ENCODE results near the gene PCARE. TPM values are rescaled to one million over a fixed set of nuclear protein-coding genes. Genes with fewer than 3 reads are reported as not detected.

PCARE gene
- total and polyA plus RNA-seq, 4 donors, result 0.01 to 0.09 (median 0.04) TPM; not detected in 1

GRCh38 chr2:29072251-29072650, 2.1 kb downstream of the PCARE start:
- ATAC-seq (ENCODE audit: insufficient read depth, low FRiP score) (no peak), DNase-seq (no peak)
- Histone ChIP-seq H3K4me3 (no peak overlapping the region), H3K27me3 (ENCODE audit: control insufficient read depth in 3 of 3, insufficient read depth in 3 of 3, low read length in 2 of 3) (no peaks in the 10 kb centered on the region), H3K36me3 (ENCODE audit: control insufficient read depth in 4 of 4, insufficient read depth in 4 of 4, low read length in 4 of 4) (no peaks in the 10 kb centered on the region), H3K9me3 (ENCODE audit: control insufficient read depth in 4 of 4, insufficient read depth in 3 of 4, low read length in 3 of 4) (no peaks in the 10 kb centered on the region), H3K27ac (ENCODE audit: low read depth in 1 of 2, low read length in 1 of 2) (no peak overlapping the region), H3K9ac (ENCODE audit: insufficient read depth in 1 of 2, low read length in 2 of 2) (no peak overlapping the region), H3K4me1 (ENCODE audit: control insufficient read depth in 5 of 5, insufficient read depth in 5 of 5, low read length in 5 of 5) (peaks cover 0 to 5% (median 0%) of the 10 kb centered on the region in 5 donors)
- 87 to 91% methylated on average over 8 of the region's 8 CpGs for WGBS, 2 donors
- no peak for TF ChIP-seq CTCF (IDR thresholded peaks at IDR 0.05; ENCODE audit: control extremely low read depth, extremely low read depth)

- H3K27me3 ChIP-seq (ENCODE audit: control insufficient read depth in 3 of 3, insufficient read depth in 3 of 3, low read length in 2 of 3), result no peaks in the 10 kb centered on the region
- ATAC-seq (ENCODE audit: insufficient read depth, low FRiP score), result no peak
- no peak for TF ChIP-seq CTCF (IDR thresholded peaks at IDR 0.05; ENCODE audit: control extremely low read depth, extremely low read depth)
- H3K4me3 ChIP-seq, result no peak overlapping the region
- H3K9me3 ChIP-seq (ENCODE audit: control insufficient read depth in 4 of 4, insufficient read depth in 3 of 4, low read length in 3 of 4), result no peaks in the 10 kb centered on the region
- no peak overlapping the region for H3K9ac ChIP-seq (ENCODE audit: insufficient read depth in 1 of 2, low read length in 2 of 2)
- H3K4me1 ChIP-seq (ENCODE audit: control insufficient read depth in 5 of 5, insufficient read depth in 5 of 5, low read length in 5 of 5), result peaks cover 0 to 5% (median 0%) of the 10 kb centered on the region in 5 donors
- H3K27ac ChIP-seq (ENCODE audit: low read depth in 1 of 2, low read length in 1 of 2), result no peak overlapping the region
- no peaks in the 10 kb centered on the region for H3K36me3 ChIP-seq (ENCODE audit: control insufficient read depth in 4 of 4, insufficient read depth in 4 of 4, low read length in 4 of 4)
- 83 to 88% methylated on average over 19 of the region's 19 CpGs for WGBS, 2 donors
- DNase-seq, result no peak
Observed at GRCh38 chr2:29071032-29071975, 3.0 kb downstream of the PCARE start.

GRCh38 chr2:29070526-29070925, 3.8 kb downstream of the PCARE start:
- WGBS, 2 donors, result 80 to 90% methylated on average over 12 of the region's 12 CpGs
- H3K27me3 ChIP-seq (ENCODE audit: control insufficient read depth in 3 of 3, insufficient read depth in 3 of 3, low read length in 2 of 3), result no peaks in the 10 kb centered on the region
- ATAC-seq (ENCODE audit: insufficient read depth, low FRiP score) (no peak), DNase-seq (no peak)
- no peaks in the 10 kb centered on the region for H3K9me3 ChIP-seq (ENCODE audit: control insufficient read depth in 4 of 4, insufficient read depth in 3 of 4, low read length in 3 of 4)
- no peak for TF ChIP-seq CTCF (IDR thresholded peaks at IDR 0.05; ENCODE audit: control extremely low read depth, extremely low read depth)
- H3K4me1 ChIP-seq (ENCODE audit: control insufficient read depth in 5 of 5, insufficient read depth in 5 of 5, low read length in 5 of 5), result peaks cover 0 to 11% (median 0%) of the 10 kb centered on the region in 5 donors
- H3K36me3 ChIP-seq (ENCODE audit: control insufficient read depth in 4 of 4, insufficient read depth in 4 of 4, low read length in 4 of 4), result no peaks in the 10 kb centered on the region
- no peak overlapping the region for H3K27ac ChIP-seq (ENCODE audit: low read depth in 1 of 2, low read length in 1 of 2)
- no peak overlapping the region for H3K9ac ChIP-seq (ENCODE audit: insufficient read depth in 1 of 2, low read length in 2 of 2)
- no peak overlapping the region for H3K4me3 ChIP-seq

Measured in lung (tissue), 12 donors.